ENCODE measurements around the gene PIR.

DNA sequence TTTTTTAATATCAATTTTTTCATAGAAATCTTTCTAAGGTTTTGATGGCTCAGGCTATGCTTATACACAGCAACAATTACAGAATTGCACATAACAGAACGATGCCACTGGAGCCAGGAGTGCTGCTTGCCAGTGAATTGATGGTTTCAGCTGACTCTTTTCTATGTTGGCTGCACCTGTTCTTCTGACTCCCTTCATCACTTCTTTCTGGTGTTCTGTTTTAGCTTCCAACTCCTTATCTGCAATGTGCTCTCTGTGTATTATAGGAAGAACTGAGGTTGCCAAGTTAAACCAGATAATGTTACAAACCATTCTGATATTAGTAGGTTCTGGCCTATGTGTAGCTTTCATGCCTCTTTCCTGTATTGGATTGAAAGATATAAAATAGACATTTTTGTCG is 97.3 kb downstream of the PIR start:
- TF ChIP-seq CTCF (IDR thresholded peaks at IDR 0.05), result no peak
- TF ChIP-seq POLR2A (IDR thresholded peaks at IDR 0.05), result no peak
